CD4-positive, alpha-beta T cell treated with Interleukin-10 for 1 hour (primary cell): ENCODE measurements around the gene MICA.

Experiments used
- DNase-seq: peaks from one replicate; pipeline ENCODE4 v3.0.0-alpha.2; 2020

MICA gene

DNA sequence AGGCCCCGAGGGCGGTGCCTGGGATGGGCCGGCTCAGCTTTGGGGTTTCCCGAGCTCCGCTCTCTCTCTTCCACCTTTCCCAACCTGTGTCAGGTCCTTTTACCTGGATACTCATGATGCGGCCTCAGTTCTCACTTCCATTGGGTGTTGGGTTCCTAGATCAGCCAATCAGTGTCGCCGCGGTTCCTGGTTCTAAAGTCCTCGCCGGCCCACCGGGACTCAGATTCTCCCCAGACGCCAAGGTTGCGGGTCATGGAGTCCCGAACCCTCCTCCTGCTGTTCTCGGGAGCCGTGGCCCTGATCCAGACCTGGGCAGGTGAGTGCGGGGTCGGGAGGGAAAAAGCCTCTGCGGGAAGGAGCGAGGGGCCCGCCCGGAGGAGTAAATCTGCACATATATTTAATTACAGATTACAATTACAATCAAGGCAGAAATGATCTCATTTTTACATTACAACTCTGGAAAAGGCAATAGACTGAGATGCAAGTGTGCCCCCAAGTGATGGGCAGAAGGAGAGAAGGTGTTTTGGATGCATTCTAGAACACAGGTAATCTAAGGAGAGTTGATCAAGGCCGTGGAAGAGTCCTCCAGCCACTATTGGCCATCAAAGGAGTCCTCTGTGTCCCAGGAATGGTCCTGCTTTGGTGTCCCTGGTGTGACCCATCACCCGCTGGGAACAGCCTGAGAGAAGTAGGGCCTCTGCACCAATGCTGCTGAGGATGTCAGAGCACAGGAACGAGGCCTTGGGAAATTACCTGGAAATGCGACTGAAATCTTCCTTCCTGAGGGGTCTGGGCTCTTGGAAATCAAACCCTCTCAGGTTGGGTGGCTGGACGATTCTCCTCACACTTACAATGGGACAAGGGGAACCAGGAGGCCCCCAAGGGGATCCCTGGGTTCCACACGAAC lies 59.8 kb downstream of the MICA start:
- peak; percentile 98 for DNase-seq

- DNase-seq = peak; percentile 31
Measured at GRCh38 chr6:31464252-31465184, 61.1 kb downstream of the MICA start.
